Urinary bladder (tissue), 4 donors: Measurements from ENCODE around the gene SMIM44. TPM values are rescaled to one million over a fixed set of nuclear protein-coding genes. Genes with fewer than 3 reads are reported as not detected.
"Not testable (repeated sequence)": the region's sequence is repeated elsewhere in the genome, so short reads cannot be mapped to it uniquely, and the experiment has no call there.

ENCODE experiments used
- DNase-seq: peaks from one replicate; pipeline ENCODE4 v3.0.0-alpha.2; 2015; ENCODE audit errors: extremely low spot score
- H3K27ac ChIP-seq: one replicate; pipeline ENCODE4 v1.5.1; 2013; ENCODE audit warnings: low read depth, mild to moderate bottlenecking, moderate library complexity
- H3K36me3 ChIP-seq: one replicate; pipeline ENCODE4 v1.6.1; 2013; ENCODE audit warnings: mild to moderate bottlenecking, moderate library complexity; ENCODE audit not compliant: insufficient read depth
- H3K4me1 ChIP-seq: one replicate; pipeline ENCODE4 v1.6.1; 2013; ENCODE audit warnings: mild to moderate bottlenecking, moderate library complexity; ENCODE audit not compliant: insufficient read depth
- H3K4me3 ChIP-seq: one replicate; pipeline ENCODE4 v1.5.1; 2013; ENCODE audit warnings: low read depth, low read length
- WGBS: extraction: QIAGEN DNeasy Blood & Tissue Kit; methylation state at CpG from one replicate; pipeline ENCODE4 v1.1.7; 2013; 5-methylcytosine and 5-hydroxymethylcytosine counted together
- polyA plus RNA-seq: library from polyadenylated mRNA; stranded (reverse); fragments of 200-250 nt; gene quantifications from one replicate; pipeline ENCODE4 v1.2.3, GENCODE V29; 2013
- total RNA-seq: library from RNA; depleted of rRNA; stranded (reverse); fragments of >200 nt; gene quantifications from one replicate; pipeline ENCODE4 v1.2.3, GENCODE V29; 2014
- donor health status: healthy with polysubstance abuse.
- donor health status: healthy.

SMIM44 gene
- total and polyA plus RNA-seq, 2 donors = not detected

DNA sequence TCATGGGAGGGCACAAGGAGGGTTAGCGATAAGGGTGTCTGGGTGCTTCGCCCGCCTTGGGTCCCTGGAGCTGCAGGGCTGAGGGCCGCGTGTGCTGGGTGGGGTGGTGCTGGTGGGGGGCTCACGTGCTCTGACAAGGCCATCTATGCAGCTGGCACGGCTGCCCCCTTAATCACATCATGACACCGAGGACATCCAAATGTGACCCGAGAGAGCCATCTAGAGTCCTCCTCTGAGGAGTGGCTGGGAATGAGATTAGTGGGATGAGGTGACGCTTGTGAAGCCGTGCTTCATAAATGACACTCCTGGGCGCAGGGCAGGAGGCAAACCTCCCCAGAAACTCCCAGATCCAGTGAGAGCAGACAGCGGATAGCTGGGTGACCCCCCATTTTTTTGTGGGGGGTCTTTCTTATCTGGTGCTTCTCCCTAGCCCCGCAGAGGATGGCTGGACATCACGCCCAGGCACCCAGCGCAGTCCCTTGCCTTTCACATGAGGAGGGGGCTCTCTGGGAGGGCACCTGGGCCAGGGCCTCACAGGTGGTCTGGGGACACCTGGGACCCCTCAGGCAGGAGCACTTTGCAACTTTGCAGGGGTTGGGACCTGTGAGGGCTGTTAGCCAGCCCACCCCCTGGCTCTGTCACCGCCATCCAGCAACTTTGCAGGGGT is 29.5 kb upstream of the SMIM44 start:
- no peak overlapping the region for H3K27ac ChIP-seq
- no peaks in the 10 kb centered on the region for H3K4me1 ChIP-seq
- no peak for DNase-seq
- H3K36me3 ChIP-seq = no peaks in the 10 kb centered on the region
- no peak overlapping the region for H3K4me3 ChIP-seq
- WGBS = 88% methylated on average over 17 of the region's 17 CpGs

- no peak for DNase-seq
- H3K36me3 ChIP-seq = no peaks in the 10 kb centered on the region
- H3K4me3 ChIP-seq = no peak overlapping the region
- no peaks in the 10 kb centered on the region for H3K4me1 ChIP-seq
- H3K27ac ChIP-seq = no peak overlapping the region
- WGBS = 82% methylated on average over 26 of the region's 26 CpGs
Observed at GRCh38 chr19:3511506-3512251, 28.4 kb upstream of the SMIM44 start.

DNA sequence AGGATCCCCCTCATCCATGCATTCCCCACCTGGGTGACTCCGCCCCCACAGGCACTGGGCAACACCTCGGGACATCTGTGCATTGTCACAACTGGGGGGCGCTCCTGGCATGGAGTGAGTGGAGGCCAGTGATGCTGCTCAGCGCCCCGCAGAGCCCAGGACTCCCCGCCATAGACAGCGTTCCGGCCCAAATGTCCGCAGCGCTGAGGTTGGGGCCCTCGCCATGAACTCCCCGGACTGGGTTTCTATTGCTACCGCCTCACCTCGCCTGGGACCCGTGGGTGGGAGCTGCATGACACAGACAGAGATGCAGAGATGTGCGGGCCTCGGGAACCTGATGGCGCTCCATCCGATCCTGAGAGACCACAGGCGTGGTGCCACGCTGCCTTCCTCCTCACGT is 27.5 kb upstream of the SMIM44 start:
- 86% methylated on average over 22 of the region's 22 CpGs for WGBS

DNA sequence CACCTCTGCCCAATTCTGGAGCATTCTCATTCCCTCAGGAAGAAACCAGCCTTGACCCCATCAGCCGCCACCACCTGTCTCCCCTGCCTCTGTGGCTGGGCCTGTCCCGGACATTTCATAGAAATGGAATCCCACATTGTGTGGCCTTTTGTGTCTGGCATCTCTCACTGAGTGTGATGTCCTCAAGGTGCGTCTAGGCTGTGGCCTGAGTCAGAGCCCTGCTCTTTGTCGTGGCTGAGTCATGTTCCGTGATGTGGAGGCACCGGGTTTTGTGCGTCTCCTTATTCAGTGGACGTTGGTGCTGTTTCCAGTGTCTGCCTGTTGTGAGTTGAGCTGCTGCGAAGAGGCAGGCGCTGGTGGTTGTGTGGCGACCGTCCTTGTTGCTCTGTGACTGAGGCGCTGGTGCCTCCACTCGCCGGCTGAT is 26.3 kb upstream of the SMIM44 start:
- no peaks in the 10 kb centered on the region for H3K4me1 ChIP-seq
- H3K36me3 ChIP-seq = no peaks in the 10 kb centered on the region
- H3K4me3 ChIP-seq = no peak overlapping the region
- 89% methylated on average over 15 of the region's 15 CpGs for WGBS
- no peak for DNase-seq
- no peak overlapping the region for H3K27ac ChIP-seq

More for the DNA sequence above, 27.5 kb upstream of the SMIM44 start:
- DNase-seq = no peak
- no peaks in the 10 kb centered on the region for H3K4me1 ChIP-seq
- no peak overlapping the region for H3K27ac ChIP-seq
- H3K36me3 ChIP-seq = no peaks in the 10 kb centered on the region
- H3K4me3 ChIP-seq = no peak overlapping the region

GRCh38 chr19:3508771-3509535 is 25.7 kb upstream of the SMIM44 start:
- DNase-seq = no peak
- no peaks in the 10 kb centered on the region for H3K4me1 ChIP-seq
- no peak overlapping the region for H3K4me3 ChIP-seq
- no peak overlapping the region for H3K27ac ChIP-seq
- WGBS = 88% methylated on average over 23 of the region's 23 CpGs
- H3K36me3 ChIP-seq = no peaks in the 10 kb centered on the region

- not testable (repeated sequence) for H3K4me1 ChIP-seq, H3K4me3 ChIP-seq, DNase-seq, H3K36me3 ChIP-seq, H3K27ac ChIP-seq
- 91% methylated on average over 18 of the region's 18 CpGs for WGBS
Observed at GRCh38 chr19:3508121-3508661, 24.9 kb upstream of the SMIM44 start.

- no peaks in the 10 kb centered on the region for H3K36me3 ChIP-seq
- H3K27ac ChIP-seq = no peak overlapping the region
- DNase-seq = no peak
- no peaks in the 10 kb centered on the region for H3K4me1 ChIP-seq
- peak overlapping the region; percentile 96 for H3K4me3 ChIP-seq
- WGBS = 27% methylated on average over 31 of the region's 31 CpGs
Observed at GRCh38 chr19:3507371-3508120, 24.3 kb upstream of the SMIM44 start.

- WGBS = under 1% methylated on average over 69 of the region's 69 CpGs
- DNase-seq = no peak
- Histone ChIP-seq H3K4me3 (peak overlapping the region; percentile 96), H3K27ac (peak overlapping the region; percentile 78), H3K36me3 (no peaks in the 10 kb centered on the region), H3K4me1 (no peaks in the 10 kb centered on the region)
Observed at GRCh38 chr19:3506384-3507340, 23.4 kb upstream of the SMIM44 start.

DNA sequence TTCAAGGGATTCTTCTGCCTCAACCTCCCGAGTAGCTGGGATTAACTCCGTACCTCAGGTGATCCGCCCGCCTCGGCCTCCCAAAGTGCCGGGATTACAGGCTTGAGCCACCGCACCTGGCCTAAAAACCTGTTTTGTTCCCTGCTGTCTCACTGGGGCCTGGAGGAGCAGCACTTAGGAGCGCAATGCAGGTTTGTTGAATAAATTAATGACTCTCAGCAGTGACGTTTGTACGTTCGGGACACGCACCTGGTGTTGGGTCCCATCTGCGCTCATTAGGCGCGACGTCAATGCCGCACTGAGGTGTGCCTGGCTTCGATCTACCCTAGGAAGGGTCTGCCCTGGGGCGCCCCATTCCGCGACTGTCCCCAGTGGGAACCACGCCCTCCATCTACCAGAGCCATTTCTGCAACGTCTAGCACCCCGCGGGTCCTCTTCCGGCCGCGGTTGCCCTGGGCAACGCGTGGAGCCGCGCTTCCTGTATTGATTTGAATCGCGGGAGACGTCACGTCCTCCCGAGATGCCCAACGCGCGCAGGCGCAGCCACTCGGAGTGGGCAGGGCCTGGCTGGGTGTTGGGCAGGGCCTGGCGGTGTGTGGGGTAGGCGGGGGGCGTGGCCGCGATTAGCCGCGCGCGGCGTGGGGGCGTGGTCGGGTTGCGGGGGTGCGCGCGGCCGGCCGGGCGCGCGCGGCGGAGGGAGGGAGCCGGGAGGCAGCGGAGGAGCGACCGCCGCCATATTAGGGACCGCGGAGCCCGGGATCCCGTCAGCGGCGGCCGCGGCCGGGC is 22.6 kb upstream of the SMIM44 start, which contains the start of gene FZR1:
TSS of gene FZR1 (plus strand) at position 714 of the 786 bp plus-strand sequence. CDS start 16,679 bp downstream, outside the sequence.
- under 1% methylated on average over 79 of the region's 79 CpGs for WGBS
- peak; percentile 95 for DNase-seq
- Histone ChIP-seq H3K36me3 (no peaks in the 10 kb centered on the region), H3K4me1 (no peaks in the 10 kb centered on the region), H3K4me3 (peak within 1 kb of the TSS; percentile 96), H3K27ac (peak within 1 kb of the TSS; percentile 78)

DNA sequence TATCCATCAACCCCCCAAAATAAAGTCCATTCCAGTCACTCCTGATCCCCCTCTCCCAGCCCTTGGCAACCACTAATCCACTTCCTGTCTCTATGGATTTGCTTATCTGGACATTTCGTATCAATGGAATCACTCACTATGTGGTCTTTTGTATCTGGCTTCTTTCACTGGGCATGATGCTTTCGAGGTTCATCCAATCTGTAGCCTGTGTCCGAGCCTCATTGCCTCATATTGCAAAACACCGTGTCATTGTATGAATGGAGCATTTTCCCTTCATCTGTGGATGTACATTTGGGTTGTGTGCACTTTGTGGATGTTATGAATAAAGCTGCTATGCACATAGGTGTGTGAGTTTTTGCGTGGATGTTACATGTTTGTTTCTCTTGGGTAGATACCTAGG is 21.5 kb upstream of the SMIM44 start:
- H3K4me3 ChIP-seq = no peak overlapping the region
- DNase-seq = no peak
- 54% methylated on average over 5 of the region's 5 CpGs for WGBS
- H3K27ac ChIP-seq = no peak overlapping the region
- H3K36me3 ChIP-seq = no peaks in the 10 kb centered on the region
- H3K4me1 ChIP-seq = no peaks in the 10 kb centered on the region

- 68% methylated on average over 13 of the region's 13 CpGs for whole genome bisulfite sequencing
- no peaks in the 10 kb centered on the region for H3K4me1 ChIP-seq
- H3K27ac ChIP-seq = no peak overlapping the region
- no peak overlapping the region for H3K4me3 ChIP-seq
- DNase-seq = no peak
- no peaks in the 10 kb centered on the region for H3K36me3 ChIP-seq
Observed at GRCh38 chr19:3503036-3503572, 19.9 kb upstream of the SMIM44 start.
